ENCODE data around the gene PON1.

PON1 gene

DNA sequence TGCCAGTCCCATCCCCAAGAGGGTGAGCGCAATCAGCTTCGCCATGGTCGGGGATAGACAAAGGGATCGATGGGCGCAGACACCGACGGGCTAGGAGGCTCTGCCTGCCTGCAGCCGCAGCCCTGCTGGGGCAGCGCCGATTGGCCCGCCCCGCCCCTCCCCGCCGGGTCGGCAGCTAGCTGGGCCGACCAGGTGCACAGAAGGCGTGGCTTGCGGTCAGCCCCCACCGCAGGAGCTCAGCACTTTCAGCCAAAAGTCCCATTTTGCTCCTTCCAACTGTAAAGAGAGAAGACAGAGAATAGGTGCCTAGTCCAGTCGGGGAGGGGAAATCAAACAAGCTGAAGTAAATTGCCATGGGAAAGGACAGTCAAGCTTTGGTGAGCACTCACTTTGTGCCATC lies at the start of gene PON1:
PON1 (minus strand) TSS at position 102 of the 400 bp plus-strand sequence; CDS start at position 45, 57 bp downstream.
- no peak for DNase-seq

DNA sequence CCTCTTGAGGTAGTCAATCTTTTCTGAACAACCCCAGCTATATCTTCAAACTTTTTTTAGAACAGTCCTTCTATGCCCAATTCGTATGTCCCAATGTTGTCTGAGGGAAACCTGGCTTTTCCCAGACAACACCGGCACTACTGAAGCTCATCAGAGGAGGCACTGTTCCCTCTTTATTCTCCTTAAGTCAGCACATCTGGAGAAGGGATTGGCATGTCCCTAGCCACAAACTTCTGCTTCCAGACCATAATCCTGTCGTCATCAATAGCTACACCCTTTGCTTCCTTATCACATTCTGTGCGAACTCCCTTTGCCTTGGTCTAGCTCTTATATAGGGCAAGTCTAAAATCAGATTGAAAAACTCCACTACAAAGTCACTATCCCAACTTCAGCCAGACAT lies 49.0 kb upstream of the PON1 start:
- no peak for DNase-seq

DNA sequence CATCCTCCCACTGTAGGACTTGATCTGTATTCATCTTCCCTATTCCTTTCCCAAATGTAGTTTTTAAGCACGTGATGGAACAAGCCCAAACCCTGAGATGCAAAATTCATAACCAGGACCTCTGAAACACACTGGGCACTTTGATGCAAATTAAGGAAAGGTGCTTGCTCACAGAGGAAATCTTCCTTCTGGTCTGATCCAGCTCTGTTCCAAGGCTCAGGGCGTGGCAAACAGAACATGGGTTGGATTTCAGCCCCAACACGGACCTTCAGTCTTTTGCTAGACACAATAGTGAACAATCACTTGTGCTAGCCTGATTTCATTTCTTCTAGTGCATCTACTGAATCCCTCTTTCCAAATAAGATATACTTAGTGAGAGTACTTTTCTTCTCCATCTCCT lies 43.9 kb upstream of the PON1 start:
- DNase-seq, result no peak

DNA sequence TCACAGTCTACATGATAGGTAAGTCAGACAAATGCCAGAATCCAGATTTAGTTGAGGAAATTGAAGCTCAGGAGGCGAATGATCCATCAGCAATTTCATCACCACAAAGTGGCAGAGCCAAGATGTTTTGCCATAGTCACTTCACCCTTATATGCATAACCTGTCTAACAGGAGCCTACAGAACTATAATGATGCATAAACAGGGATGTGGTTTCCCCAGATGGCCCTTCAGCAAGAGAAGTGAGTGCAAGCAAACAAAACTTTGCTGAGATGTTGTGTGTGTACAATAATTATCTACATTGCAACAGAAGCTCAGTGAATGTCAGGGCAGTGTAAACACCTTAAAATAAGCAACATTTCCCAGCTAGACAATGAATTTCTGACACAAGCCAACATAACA lies 43.3 kb upstream of the PON1 start:
- DNase-seq, result no peak

DNA sequence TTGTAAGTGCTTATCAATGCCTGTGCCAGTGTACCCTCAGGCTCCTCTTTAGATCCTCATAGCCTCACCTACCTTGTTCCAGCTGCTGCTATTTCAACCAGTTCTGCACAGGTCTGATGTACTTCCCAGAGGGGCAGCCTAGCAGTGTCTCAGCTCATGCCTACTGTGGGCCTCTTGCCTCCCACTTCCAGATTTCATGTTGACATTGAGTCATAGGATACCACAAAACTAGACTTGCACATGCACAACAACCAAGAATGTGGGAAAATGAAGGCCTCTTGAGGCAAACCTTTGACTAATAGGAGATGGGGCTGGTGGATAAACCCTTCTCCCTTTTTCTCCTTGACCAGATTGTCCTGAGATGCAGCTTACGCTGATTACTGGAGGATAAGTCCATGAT lies 40.8 kb upstream of the PON1 start:
- DNase-seq, result peak; percentile 31

DNA sequence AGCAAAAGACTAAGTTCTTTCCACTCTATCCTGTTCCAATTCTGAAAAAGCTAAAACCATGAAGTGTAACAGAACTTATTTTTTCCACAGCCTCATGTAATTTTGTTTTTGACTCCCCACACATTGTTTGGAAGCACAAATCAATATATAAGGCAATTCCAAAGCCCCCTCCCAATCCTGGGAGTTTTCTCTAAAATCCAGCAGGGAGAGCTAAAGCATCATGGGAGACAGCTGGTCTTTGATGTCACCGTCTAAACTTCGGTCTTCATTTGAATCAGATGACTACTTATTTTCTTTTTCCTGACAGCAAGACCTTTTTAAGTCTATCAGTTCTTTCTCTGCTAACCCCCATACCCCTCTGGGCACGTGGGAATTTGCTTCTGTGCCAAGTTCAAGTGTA lies 33.3 kb upstream of the PON1 start:
- DNase-seq, result no peak

DNA sequence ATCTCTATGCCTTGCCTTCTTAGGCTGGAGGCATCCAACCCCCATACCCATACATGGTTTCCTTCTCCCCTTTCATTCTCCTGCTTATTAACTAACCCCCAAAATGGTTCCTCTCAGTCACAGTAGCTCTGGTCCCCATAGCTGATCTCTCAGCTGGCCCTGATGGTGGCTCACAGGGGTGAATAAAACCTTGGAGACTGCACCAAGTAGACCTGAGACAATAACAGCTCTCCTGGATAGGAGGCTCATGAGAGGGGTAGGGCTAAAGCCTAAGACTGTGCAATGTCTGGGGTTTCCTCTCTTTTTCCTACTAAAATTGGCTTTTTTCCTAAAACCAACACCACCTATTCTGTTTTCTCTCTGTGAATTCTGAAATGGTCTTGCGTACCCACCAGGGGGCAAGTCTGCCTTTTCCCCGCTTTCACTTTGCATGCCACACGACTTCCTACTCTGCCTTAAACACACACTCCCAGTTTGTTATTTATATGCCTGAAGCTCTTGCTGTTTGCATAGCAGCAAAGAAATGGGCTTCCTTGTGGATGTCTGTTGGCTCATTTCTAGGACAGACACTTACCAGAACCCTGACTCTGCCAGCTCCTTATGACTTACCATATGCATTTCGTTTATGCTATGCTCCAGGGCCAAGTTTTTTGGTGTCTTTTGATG lies 18.4 kb upstream of the PON1 start:
- DNase-seq, result no peak

DNA sequence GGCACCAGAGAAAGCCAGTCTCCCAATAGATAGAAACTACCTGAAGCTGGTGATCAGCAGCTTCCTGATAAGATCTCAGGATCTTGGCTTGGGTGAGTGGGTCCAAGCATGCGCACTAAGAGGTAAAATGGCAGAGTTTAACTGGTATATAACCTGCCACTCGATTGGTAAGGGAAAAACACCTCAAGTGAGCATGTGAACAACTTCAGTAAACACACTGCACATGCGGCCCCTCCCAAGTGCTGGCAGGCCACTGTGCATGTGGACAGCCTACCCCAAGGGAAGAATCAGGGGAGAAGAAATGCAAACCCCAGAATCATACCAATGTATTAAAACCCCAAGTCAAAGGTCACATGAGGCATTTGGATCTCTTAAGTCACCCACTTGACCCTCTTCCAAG lies 17.7 kb upstream of the PON1 start:
- no peak for DNase-seq

DNA sequence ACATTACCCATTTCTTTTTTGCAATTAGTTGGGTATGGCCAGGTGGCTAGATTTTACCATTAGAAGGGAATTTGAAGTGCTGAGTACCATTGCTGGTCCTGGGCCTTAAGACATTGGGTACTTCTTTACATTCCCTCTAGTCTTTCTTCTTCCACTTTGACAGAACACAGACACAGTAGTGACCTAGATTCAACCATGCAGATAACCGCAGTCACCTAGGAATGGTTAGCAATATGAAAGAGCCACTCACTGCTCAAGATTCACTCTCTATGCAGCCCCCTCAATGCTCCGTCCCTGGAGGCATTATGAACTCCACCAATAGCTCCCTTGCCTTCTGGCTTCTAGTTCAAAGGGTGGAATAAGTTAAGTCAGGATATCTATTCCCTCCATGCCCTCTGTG lies 16.2 kb upstream of the PON1 start:
- no peak for DNase-seq

DNA sequence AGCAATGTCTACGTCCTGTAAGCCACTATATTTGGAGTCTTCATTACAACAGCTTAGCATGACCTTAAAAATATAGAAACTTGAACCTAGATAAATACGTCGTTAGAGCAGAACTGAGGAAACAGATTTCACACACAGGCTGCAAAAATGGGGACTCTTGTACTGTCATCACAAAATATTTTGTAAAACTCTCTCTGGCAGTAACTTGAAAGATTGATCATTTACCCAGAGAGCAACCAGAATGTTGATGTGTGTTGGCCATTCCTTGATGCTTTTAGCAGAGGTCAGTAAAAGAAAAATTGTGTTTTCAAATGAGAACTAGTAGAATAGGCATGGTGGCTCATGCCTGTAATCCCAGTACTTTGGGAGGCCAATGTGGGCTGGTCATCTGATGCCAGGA lies 14.5 kb upstream of the PON1 start:
- no peak for DNase-seq

DNA sequence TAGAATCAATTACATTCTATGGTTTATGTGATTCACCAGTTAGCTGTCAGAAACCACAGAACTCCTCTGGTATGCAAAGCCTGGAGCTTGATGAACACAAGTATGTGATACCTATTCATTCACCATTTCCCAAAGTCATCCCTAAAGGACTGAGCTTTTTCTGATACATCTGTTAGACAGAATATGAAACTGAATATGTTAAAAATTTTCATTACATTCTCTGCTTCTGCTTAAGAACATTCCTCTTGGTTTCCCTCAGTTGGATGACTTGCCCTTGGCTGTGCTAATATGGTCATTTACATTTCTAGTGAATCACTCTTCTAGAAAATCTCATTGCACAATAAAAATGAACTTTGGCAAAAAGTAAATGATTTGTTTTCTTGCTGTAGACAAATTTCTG lies 10.8 kb upstream of the PON1 start:
- peak; percentile 81 for DNase-seq

DNA sequence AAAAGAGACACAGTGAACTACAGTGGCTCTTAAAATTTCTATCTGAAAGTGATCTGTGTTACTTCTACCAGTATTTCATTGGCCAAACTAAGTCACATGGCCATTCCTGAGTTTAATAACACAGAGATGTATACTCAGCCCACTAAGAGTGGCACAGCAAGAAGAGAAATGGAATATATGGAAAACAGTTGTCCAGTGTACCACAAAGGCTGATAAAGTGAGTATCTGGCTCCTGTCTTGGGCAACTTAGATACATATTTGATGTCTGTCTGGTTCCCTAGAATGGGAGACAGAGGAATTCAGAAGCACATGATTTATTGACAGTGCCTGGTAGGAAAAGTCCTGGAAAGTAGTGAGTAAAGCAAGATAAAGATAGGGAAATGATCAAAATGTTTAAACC lies 10.1 kb upstream of the PON1 start:
- DNase-seq, result peak; percentile 5

DNA sequence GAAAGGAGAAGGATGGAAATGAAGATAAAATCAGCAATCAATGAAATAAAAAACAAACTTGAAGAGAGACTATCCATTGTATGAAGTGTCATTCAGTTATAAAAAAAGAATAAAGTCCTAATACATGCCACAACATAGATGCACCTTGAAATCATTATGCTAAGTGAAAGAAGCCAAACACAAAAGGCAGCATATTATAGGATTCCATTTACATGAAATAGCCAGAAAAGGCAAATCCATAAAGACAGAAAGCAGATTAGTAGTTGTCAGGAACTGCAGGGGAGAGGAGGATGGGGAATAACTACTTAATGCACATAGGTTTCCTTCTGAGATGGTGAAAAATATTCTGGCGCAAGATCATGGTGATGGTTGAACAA lies 6.6 kb upstream of the PON1 start:
- DNase-seq, result no peak

DNA sequence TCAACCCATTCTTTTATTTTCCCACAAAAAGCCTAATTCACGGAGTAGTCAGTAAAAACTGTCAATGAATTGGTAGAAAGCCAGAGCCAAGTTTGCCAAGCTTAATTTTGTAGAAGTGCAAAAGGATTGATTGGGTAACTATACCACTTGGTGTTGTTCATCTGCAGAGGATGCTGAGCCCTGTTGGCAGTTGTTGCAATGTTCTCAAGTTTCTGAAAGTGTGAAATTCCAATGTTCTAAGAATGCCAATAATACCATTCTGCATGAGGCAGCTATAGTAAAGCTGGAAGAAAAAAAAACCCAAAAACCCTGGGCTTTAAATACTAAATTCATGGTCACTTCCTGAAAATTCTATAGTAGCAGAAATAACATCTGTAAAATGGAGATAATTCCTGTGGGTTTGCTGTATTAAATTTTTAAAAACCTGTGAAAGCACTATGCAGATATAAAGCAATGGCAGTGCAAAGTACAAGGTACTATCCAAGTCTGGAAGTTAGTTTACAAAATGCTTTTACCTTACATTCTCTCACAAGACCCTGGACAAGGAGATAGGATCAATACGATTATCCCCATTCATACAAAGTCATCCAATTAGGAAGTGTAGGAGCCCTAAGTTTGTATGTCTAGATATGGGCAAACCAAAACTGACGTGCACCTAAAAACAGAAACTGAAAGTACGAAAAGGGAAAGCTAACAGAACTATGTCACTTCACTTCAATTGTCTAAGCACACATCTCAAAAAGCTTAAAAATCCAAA lies 6.0 kb upstream of the PON1 start:
- peak; percentile 31 for DNase-seq

DNA sequence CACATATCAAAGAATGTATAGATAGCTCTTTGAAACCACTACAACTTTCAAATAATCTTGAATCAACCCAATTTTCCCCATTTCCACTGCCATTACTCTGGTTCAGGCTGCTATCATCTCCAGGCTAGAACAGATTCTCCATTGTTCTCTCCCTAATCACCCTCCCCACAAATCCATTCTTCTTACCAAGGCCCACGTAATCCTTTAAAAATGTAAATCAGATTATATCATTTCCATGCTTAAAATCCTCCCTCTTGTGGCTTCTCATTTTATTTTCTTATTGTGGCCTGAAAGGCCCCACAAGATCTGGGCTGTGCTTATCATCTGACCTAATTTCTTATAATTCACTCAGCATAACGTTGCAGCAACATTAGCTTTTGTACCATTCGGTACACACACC lies 3.0 kb upstream of the PON1 start:
- peak; percentile 29 for DNase-seq

DNA sequence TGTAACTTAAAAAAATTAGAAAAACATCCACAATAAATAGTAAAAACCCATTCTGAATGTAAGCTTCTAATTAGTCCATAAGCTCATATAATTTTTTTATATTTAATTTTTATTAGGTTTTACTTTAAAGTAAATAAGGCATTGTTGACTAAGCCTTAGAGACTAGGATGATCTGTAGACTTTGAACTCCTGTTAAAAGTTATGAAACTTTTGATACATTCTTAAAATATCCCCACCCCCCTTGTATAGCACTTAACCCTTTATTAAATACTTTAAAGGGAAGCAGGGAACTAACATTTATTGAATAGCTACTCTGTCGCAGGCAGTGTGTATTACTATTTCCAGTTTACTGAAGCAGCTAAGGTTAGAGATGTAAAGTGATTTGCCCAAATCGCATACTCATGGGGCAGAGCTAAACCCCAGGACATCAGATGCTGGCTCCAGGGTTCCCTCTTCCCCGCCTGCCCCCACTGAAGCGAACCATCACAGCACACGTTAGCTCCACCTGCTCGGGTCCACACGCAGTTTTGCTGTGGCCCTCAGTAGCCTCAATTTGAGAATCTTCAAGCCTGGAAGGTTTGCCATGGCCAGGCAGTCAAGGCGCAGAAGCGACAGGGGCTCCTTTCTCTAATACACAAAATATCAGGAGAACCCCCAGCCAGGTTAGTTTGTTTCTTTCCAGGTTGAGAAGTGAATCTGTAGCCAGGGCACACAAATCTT lies 762 bp downstream of the PON1 start:
- DNase-seq, result no peak

DNA sequence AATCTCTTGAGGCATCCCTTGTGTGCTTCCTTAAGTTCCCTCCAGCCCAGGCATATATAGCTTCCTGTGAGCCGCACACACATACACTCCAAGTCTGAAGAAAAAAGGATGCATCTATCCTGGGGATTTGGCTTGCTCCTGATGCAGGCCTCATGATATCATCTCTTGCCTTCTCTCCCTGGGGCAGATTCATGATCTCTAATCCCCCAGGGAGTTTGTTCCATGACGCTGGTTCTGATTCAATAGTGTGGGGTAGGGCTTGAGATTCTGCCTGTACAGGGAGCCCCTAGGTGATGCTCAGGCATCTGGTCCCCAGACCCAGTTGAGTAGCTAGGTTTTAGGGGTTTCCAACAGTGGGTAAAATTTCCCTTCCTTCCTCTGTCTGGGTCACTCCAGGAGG lies 1.5 kb downstream of the PON1 start:
- DNase-seq, result peak; percentile 33

DNA sequence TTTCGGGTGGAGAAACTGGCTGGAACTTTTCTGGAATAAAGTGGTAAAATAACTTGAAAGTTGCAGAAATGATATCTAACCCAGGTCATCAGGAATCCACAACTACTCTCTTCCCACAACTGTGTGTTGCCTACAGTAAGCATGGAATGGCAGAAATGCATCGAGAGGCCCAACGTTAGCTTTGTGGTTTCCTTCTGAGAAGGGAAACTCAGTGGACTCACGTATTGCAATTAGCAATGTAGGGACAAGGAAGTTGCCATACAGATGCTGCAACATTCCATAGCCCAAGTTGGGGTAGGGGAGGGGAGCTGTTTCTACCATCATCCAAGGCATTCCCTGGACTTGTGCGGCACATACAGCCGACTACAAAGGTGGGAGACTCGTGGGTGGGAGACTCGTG lies 1.9 kb downstream of the PON1 start:
- peak; percentile 38 for DNase-seq

DNA sequence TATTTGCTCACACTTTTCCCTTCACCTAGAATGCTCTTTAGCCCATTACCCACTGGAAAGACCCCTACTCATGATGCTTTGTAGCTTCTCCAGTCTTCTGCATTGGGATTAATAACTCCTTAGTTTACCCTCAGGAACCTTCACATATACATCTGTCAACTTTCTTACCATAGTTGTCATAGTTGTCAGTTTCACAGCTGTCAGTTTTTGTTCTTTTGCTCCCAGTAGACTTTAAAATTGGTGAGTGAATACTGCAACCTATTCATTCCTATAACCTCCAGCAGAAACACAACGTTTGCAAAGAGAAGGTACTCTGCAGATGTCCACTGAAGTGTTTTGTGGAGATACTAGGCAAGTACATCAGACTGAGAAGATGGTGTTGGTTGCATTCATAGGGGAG lies 2.6 kb downstream of the PON1 start:
- no peak for DNase-seq

DNA sequence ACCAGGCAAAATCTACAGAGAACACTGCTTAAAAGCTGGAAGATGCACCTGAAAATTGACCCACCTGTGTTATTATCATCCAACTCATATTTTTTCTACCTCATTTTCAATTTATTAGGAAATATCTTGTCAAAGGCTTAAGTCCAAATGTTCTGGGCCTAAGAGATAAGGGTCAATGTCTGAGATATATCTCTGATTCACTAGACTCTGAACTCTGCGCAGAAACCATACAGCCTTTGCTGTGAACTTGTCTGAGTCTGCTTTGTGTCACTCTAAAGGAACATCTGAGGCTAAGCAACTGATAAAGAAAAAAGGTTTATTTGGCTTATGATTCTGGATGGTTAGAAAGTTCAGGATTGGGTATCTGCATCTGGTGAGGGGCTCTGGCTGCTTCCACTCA lies 3.7 kb downstream of the PON1 start:
- no peak for DNase-seq

DNA sequence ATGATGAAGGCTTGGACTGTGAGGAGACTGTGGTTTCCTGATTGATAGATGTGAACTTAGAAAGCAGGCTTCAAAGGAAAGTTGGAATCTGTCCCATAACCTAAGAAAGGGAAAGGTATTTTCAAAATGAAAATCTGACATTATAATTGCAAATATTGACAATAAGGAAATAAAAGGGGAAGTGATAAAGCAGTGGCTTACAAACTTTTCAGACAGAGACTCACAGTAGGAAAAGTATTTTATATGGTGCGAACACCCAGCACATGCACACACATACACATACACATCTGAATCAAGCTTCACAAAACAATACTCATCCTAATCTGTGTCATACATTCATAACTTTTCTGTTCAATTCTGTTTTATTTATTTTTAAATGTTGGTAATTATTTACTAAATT lies 4.8 kb downstream of the PON1 start:
- DNase-seq, result no peak

DNA sequence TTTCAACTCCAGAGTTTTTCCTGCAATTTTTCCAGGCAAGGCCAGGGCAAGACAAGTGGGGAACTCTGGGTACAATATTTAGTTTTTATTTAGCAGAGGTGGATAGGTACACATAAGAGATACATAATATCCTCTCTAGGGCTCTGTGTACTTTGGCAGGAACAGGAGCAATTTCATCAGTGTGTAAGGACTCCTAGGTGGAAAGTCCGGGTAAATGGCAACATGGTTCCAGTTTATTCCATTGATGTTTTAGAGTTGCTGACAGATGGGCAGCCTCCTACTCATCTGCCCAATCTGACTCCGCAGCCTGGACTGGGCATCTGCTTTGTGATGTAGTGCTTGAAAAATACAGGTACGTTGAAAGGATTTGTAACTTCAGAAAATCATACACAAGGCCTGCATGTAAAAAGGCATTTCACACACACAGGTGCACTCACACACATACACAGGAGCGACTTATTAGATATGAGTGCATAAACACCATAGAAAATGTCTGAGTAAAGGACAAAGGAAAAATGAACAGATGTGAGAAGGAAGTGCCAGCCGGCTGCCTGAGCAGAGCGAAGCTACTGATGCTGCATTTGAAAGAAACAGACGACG lies 5.7 kb downstream of the PON1 start:
- no peak for DNase-seq

DNA sequence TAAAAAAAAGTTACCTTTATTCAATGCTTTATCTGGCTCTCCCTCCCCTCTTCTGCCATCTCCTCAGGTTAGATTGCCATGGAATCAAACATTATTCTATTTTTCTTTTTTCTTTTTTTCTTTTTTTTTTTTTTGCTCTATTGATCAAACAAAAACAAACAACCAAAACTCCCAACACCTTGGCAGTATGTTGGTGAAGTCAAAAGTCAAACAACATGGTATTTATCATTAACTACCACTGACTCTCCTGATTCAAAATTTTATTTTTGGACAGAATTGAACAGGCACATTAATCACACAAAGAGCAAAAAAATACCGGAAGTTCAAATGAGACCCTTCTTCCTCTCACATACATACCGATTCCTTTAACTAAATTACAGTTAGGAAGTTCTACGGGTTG lies 6.4 kb downstream of the PON1 start:
- no peak for DNase-seq

DNA sequence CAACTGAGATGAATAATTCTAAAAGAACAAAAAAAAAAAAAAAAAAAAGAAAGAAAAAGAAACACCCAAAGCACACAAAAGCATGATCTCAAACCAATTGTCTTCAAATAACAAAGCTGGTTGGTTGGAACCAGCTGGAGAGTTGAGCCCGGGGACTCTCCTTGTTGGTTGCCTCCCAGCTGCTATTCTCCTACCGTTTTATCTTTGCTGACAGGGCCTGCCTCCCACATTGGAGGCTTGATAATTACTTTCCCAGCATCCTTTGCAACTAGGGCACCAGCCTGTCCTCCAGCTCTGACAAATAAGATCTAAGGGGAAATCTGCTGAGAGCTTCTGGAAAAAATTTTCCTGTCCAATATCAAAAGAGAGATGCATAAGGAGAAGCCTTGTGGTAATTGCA lies 6.8 kb downstream of the PON1 start:
- DNase-seq, result no peak

Measured in EL (cell line).